HCT116 (cell line): Measurements from ENCODE around the gene MEIOSIN. TPM values are rescaled to one million over a fixed set of nuclear protein-coding genes. Genes with fewer than 3 reads are reported as not detected.
A peak's percentile ranks its signal among the peaks of the same experiment; 100 is the strongest.

Experiments used
- ATAC-seq: fragments of 200-7000 bp; cut with Tn5 transposase; 2 replicates; pipeline ENCODE4 v1.9.1; 2020; ENCODE audit warnings: mild to moderate bottlenecking, moderate library complexity
- BruUV-seq: library from RNA; stranded (reverse); fragments of 400-500 nt; replicated peaks from 2 replicates; lab custom pipeline; 2021; lab: Mats Ljungman, UMichigan
- CTCF ChIA-PET: fragments of 300-600 bp; sonication (Branson Sonifier 250); formaldehyde crosslinking; loops from one replicate; lab custom pipeline; 2021; ENCODE audit warnings: antibody characterized with exemption; lab: Charles Lee
- POLR2A ChIA-PET: fragments of 300-600, 350-600 bp; sonication (Branson Sonifier 250); formaldehyde crosslinking; loops from one replicate; lab custom pipeline; 2021; ENCODE audit warnings: antibody characterized with exemption; lab: Charles Lee
- RAD21 ChIA-PET, 2 experiments: fragments of 300-600 bp; sonication (Branson Sonifier 250); formaldehyde crosslinking; loops; one replicate each; lab custom pipeline; 2023; ENCODE audit warnings: low total read pairs in 2 of 2; ENCODE audit not compliant: uncharacterized antibody in 2 of 2, unreplicated experiment in 2 of 2, low non-redundant PET in 1 of 2; lab: Charles Lee
- DNase-seq: peaks from one replicate; pipeline ENCODE4 v3.0.0-alpha.2; 2010; ENCODE audit warnings: low read depth, low spot score
- H2AFZ ChIP-seq: fragments of 200-600 bp; shearing (Covaris generic), sonication (generic); 2 replicates; pipeline ENCODE4 v1.6.1; 2017; ENCODE audit warnings: low read depth, mixed run types, mixed read lengths, antibody characterized with exemption, low read length; ENCODE audit not compliant: poor library complexity, severe bottlenecking
- H3K27ac ChIP-seq: 2 replicates; pipeline ENCODE4 v1.5.1; 2012; ENCODE audit warnings: low read depth, low read length
- H3K27me3 ChIP-seq: fragments of 200-600 bp; sonication (generic); 2 replicates; pipeline ENCODE4 v1.6.1; 2016; ENCODE audit warnings: mixed run types, low read length, mixed read lengths; ENCODE audit not compliant: insufficient read depth
- H3K36me3 ChIP-seq, 2 experiments: fragments of 200-500 bp in 1 of 2; fragments of 200-600 bp in 1 of 2; sonication (Bioruptor generic) in 1 of 2; sonication (generic) in 1 of 2; 2 replicates each; pipeline versions ENCODE4 v1.5.1 to v1.6.1; 2014 to 2016; ENCODE audit warnings: low read length in 2 of 2, inconsistent platforms in 1 of 2, mixed read lengths in 1 of 2, mixed run types in 1 of 2; ENCODE audit not compliant: insufficient read depth in 2 of 2, control insufficient read depth in 1 of 2
- H3K4me1 ChIP-seq, 2 experiments: fragments of 200-600 bp in 1 of 2; sonication (generic) in 1 of 2; 2 replicates each; pipeline versions ENCODE4 v1.5.1 to v1.6.1; 2012 to 2017; ENCODE audit warnings: low read length in 2 of 2, inconsistent platforms in 1 of 2, mild to moderate bottlenecking in 1 of 2, mixed read lengths in 1 of 2, mixed run types in 1 of 2, moderate library complexity in 1 of 2; ENCODE audit not compliant: insufficient read depth in 2 of 2, control insufficient read depth in 1 of 2
- H3K4me2 ChIP-seq: fragments of 200-600 bp; sonication (generic); 2 replicates; pipeline ENCODE4 v1.6.1; 2017; ENCODE audit warnings: mixed run types, low read length, mixed read lengths
- H3K4me3 ChIP-seq, 2 experiments: fragments of 200-600 bp in 1 of 2; sonication (generic) in 1 of 2; replicated peaks in 1 of 2; 2 replicates each; pipeline ENCODE4 v1.5.1; 2011 to 2016; ENCODE audit warnings: low read length in 2 of 2, control low read depth in 1 of 2, low read depth in 1 of 2, mild to moderate bottlenecking in 1 of 2, mixed read lengths in 1 of 2, mixed run types in 1 of 2
- H3K79me2 ChIP-seq: fragments of 200-600 bp; sonication (generic); 2 replicates; pipeline ENCODE4 v1.6.1; 2017; ENCODE audit warnings: mild to moderate bottlenecking, mixed run types, low read length, moderate library complexity, mixed read lengths; ENCODE audit not compliant: insufficient read depth
- H3K9ac ChIP-seq: fragments of 200-600 bp; sonication (generic); 2 replicates; pipeline ENCODE4 v1.6.1; 2016; ENCODE audit warnings: low read length, mixed read lengths
- H3K9me2 ChIP-seq: fragments of 200-600 bp; sonication (generic), shearing (Covaris generic); 2 replicates; pipeline ENCODE4 v1.6.1; 2017; ENCODE audit warnings: mixed run types, mild to moderate bottlenecking, moderate library complexity; ENCODE audit not compliant: insufficient read depth
- H3K9me3 ChIP-seq, 2 experiments: fragments of 200-500 bp in 1 of 2; fragments of 200-600 bp in 1 of 2; sonication (Bioruptor generic) in 1 of 2; sonication (generic) in 1 of 2; 2 replicates each; pipeline ENCODE4 v1.6.1; 2014 to 2017; ENCODE audit warnings: low read length in 2 of 2, mixed read lengths in 2 of 2, inconsistent platforms in 1 of 2, low read depth in 1 of 2, mild to moderate bottlenecking in 1 of 2, mixed run types in 1 of 2, moderate library complexity in 1 of 2; ENCODE audit not compliant: control insufficient read depth in 1 of 2, insufficient read depth in 1 of 2
- H4K20me1 ChIP-seq: fragments of 200-600 bp; sonication (generic), shearing (Covaris generic); 2 replicates; pipeline ENCODE4 v1.6.1; 2017; ENCODE audit warnings: mixed run types, mild to moderate bottlenecking, moderate library complexity; ENCODE audit not compliant: insufficient read depth
- CEBPB ChIP-seq: IDR thresholded peaks from 2 replicates; pipeline ENCODE4 v1.6.1; 2012; ENCODE audit warnings: low read depth
- ELF1 ChIP-seq: IDR thresholded peaks from 2 replicates; pipeline ENCODE4 v1.6.1; 2012; ENCODE audit warnings: low read depth, borderline replicate concordance
- EZH2 ChIP-seq: fragments of 200-600 bp; sonication (generic); IDR thresholded peaks from 2 replicates; pipeline ENCODE4 v1.6.1; 2017; ENCODE audit warnings: antibody characterized with exemption, mixed run types
- FOSL1 ChIP-seq: IDR thresholded peaks from 2 replicates; pipeline ENCODE4 v1.6.1; 2012; ENCODE audit warnings: low read depth
- JUND ChIP-seq: IDR thresholded peaks from 2 replicates; pipeline ENCODE4 v1.6.1; 2012
- POLR2AphosphoS5 ChIP-seq: IDR thresholded peaks from 2 replicates; pipeline ENCODE4 v1.6.1; 2011; ENCODE audit warnings: mild to moderate bottlenecking, low read depth, low read length, moderate library complexity
- RAD21 ChIP-seq: IDR thresholded peaks from 2 replicates; pipeline ENCODE4 v1.6.1; 2012; ENCODE audit warnings: low read depth, mild to moderate bottlenecking
- SP1 ChIP-seq: IDR thresholded peaks from 2 replicates; pipeline ENCODE4 v1.6.1; 2012; ENCODE audit warnings: low read depth
- SRF ChIP-seq: IDR thresholded peaks from 2 replicates; pipeline ENCODE4 v1.6.1; 2012; ENCODE audit warnings: low read depth
- YY1 ChIP-seq: IDR thresholded peaks from 2 replicates; pipeline ENCODE4 v1.6.1; 2011; ENCODE audit warnings: low read length, low read depth, moderate library complexity, mild to moderate bottlenecking; ENCODE audit not compliant: insufficient replicate concordance; ENCODE audit errors: extremely low read depth
- intact Hi-C: fragments of 100-400 bp; cut with micrococcal nuclease; formaldehyde crosslinking; loops from 2 replicates; pipeline ENCODE4 v1.10.0; 2022
- total RNA-seq: library from RNA; stranded (reverse); gene quantifications from one replicate; pipeline ENCODE4 v1.2.1, GENCODE V29; 2021; ENCODE audit not compliant: unreplicated experiment
- TF ChIP-seq, protein P1 (sequence below): IDR thresholded peaks from 2 replicates; pipeline ENCODE4 v1.6.1; 2011; ENCODE audit warnings: mild to moderate bottlenecking, low read length, moderate library complexity; ENCODE audit not compliant: insufficient replicate concordance; ENCODE audit errors: extremely low read depth
- TF ChIP-seq, protein P2 (sequence below): IDR thresholded peaks from 2 replicates; pipeline ENCODE4 v1.6.1; 2012
- TF ChIP-seq, protein P3 (sequence below): IDR thresholded peaks from 2 replicates; pipeline ENCODE4 v1.6.1; 2012; ENCODE audit warnings: low read depth

MEIOSIN gene
- total RNA-seq, 1 experiment from 2014 or later: 2.1 TPM

DNA sequence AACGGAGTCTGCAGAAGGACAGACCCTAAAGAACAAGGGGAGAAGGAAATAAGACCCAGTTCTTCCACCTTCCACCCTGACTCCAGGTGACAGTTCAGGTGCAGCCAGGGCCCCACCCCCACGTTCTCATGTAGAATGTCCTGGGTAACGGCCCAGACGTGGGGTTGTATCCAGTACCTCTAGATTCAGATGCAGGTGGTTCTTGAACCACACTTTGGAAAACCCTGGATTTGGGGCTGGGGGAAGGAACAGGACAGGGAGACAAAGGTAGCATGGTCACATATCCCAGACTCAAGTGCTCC is 46.9 kb downstream of the MEIOSIN start:
- POLR2A ChIA-PET: interaction anchor here (0.7 to 5.1 kb wide), 2 partner anchors 11 to 35 kb away, joined by 3 to 50 read pairs; partner anchors contain the start of gene SIX5
- H3K27ac ChIP-seq: peak overlapping the region; percentile 91
- peaks cover 45 to 60% of the 10 kb centered on the region in 2 experiments for H3K4me1 ChIP-seq
- no peaks in the 10 kb centered on the region for H3K79me2 ChIP-seq
- no peaks in the 10 kb centered on the region for H3K27me3 ChIP-seq
- no TSS peak for BruUV-seq
- H3K9ac ChIP-seq: peak overlapping the region; percentile 52
- peaks cover 0 to 10% of the 10 kb centered on the region in 2 experiments; a peak in 3 of 4 replicates for H3K36me3 ChIP-seq
- TF ChIP-seq, protein P1, sequence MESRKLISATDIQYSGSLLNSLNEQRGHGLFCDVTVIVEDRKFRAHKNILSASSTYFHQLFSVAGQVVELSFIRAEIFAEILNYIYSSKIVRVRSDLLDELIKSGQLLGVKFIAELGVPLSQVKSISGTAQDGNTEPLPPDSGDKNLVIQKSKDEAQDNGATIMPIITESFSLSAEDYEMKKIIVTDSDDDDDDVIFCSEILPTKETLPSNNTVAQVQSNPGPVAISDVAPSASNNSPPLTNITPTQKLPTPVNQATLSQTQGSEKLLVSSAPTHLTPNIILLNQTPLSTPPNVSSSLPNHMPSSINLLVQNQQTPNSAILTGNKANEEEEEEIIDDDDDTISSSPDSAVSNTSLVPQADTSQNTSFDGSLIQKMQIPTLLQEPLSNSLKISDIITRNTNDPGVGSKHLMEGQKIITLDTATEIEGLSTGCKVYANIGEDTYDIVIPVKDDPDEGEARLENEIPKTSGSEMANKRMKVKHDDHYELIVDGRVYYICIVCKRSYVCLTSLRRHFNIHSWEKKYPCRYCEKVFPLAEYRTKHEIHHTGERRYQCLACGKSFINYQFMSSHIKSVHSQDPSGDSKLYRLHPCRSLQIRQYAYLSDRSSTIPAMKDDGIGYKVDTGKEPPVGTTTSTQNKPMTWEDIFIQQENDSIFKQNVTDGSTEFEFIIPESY: no peak
- RAD21 ChIA-PET: no interaction called here
- no peaks in the 10 kb centered on the region for H4K20me1 ChIP-seq
- no peak overlapping the region for H2AFZ ChIP-seq
- no peaks in the 10 kb centered on the region for H3K9me2 ChIP-seq
- DNase-seq: no peak
- ATAC-seq: no peak
- intact Hi-C loops: no loop called here
- no peaks in the 10 kb centered on the region for H3K9me3 ChIP-seq
- CTCF ChIA-PET: interaction anchor here (2.2 to 3.5 kb wide), 2 partner anchors 10 to 11 kb away, joined by 36 to 71 read pairs; partner anchors contain the start of gene SIX5
- peak overlapping the region; percentile 84 for H3K4me2 ChIP-seq
- H3K4me3 ChIP-seq: 0 out of 4 replicates have a peak overlapping the region, but pooled peaks of 1 of the 2 experiments have one; percentile 26

DNA sequence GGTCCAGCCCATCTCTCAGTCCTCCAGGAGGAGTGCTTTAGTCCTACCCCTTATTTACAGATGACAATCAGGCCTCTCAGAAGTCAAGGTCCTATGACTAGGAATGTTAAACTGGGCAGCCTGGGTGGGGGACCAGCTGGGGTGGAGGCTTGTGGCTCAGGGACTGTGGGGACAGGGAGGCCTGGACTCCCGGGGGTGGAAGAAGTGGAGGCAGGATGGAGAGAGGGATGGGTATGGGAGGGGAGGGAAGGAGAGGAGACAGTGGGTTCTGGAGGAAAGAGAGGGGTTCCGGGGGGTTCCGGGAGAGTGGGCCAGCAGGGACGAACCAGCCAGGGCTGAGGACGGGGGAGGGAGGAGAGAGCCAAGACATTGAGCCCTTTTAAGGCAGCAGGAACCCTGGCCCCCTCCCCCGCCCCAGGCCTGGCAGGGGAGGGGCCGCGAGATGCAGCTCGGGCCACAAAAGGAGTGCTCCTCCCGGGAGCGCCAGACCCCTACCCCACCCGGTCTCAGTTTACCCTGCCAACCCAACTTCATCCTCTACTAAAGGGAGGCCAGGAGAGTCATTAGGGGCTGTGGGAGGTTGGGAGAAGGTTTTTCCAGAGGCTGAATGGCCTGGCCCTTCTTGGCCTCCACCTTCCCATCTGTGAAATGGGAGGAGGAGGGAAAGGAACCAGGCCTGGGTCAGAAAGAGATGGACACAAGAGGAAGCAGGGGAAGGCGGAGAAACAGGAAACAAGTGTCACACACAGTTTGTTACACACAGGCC is 47.4 kb downstream of the MEIOSIN start:
- Histone ChIP-seq H3K9me3 (no peaks in the 10 kb centered on the region), H3K36me3 (peaks cover 0 to 10% of the 10 kb centered on the region in 2 experiments; a peak in 3 of 4 replicates), H3K4me2 (peak overlapping the region; percentile 84), H3K4me3 (peak overlapping the region in 1 of 2 experiments; percentile 54; a peak in 1 of 4 replicates), H3K27ac (peak overlapping the region; percentile 91), H3K9ac (peak overlapping the region; percentile 52), H3K27me3 (no peaks in the 10 kb centered on the region), H3K9me2 (no peaks in the 10 kb centered on the region), H2AFZ (no peak overlapping the region), H3K4me1 (peaks cover 45 to 60% of the 10 kb centered on the region in 2 experiments), H3K79me2 (no peaks in the 10 kb centered on the region), H4K20me1 (no peaks in the 10 kb centered on the region)
- ChIA-PET CTCF (interaction anchor here (1.5 to 3.5 kb wide), 2 partner anchors 11 to 19 kb away, joined by 5 to 36 read pairs; partner anchors contain the start of gene SIX5), RAD21 (interaction anchor here in 1 of 2 experiments (2.1 kb wide), 1 partner anchor 11 kb away, joined by 9 read pairs; the partner anchor contains the start of gene SIX5), POLR2A (interaction anchor here (5.1 kb wide), 1 partner anchor 11 kb away, joined by 50 read pairs; the partner anchor contains the start of gene SIX5)
- ATAC-seq (no peak), DNase-seq (no peak)
- BruUV-seq: no TSS peak
- intact Hi-C loops: no loop called here
- TF ChIP-seq CEBPB (no peak), SRF (no peak), YY1 (no peak), JUND (no peak), EZH2 (no peak), SP1 (no peak), ELF1 (no peak), FOSL1 (no peak), RAD21 (no peak), POLR2AphosphoS5 (no peak)
- TF ChIP-seq, protein P2, sequence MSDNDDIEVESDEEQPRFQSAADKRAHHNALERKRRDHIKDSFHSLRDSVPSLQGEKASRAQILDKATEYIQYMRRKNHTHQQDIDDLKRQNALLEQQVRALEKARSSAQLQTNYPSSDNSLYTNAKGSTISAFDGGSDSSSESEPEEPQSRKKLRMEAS: no peak
- TF ChIP-seq, protein P3, sequence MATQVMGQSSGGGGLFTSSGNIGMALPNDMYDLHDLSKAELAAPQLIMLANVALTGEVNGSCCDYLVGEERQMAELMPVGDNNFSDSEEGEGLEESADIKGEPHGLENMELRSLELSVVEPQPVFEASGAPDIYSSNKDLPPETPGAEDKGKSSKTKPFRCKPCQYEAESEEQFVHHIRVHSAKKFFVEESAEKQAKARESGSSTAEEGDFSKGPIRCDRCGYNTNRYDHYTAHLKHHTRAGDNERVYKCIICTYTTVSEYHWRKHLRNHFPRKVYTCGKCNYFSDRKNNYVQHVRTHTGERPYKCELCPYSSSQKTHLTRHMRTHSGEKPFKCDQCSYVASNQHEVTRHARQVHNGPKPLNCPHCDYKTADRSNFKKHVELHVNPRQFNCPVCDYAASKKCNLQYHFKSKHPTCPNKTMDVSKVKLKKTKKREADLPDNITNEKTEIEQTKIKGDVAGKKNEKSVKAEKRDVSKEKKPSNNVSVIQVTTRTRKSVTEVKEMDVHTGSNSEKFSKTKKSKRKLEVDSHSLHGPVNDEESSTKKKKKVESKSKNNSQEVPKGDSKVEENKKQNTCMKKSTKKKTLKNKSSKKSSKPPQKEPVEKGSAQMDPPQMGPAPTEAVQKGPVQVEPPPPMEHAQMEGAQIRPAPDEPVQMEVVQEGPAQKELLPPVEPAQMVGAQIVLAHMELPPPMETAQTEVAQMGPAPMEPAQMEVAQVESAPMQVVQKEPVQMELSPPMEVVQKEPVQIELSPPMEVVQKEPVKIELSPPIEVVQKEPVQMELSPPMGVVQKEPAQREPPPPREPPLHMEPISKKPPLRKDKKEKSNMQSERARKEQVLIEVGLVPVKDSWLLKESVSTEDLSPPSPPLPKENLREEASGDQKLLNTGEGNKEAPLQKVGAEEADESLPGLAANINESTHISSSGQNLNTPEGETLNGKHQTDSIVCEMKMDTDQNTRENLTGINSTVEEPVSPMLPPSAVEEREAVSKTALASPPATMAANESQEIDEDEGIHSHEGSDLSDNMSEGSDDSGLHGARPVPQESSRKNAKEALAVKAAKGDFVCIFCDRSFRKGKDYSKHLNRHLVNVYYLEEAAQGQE: no peak
